Keratinocyte (primary cell): Measurements from ENCODE around the gene C1QTNF3. TPM values are rescaled to one million over a fixed set of nuclear protein-coding genes. Genes with fewer than 3 reads are reported as not detected.

Source experiments
- DNase-seq: peaks from one replicate; pipeline ENCODE4 v3.0.0-alpha.2; 2011; ENCODE audit warnings: low read depth, missing footprints, low spot score
- FAIRE-seq: peaks from 2 replicates; lab custom pipeline; 2011; peaks lifted over from hg19 to GRCh38; lab: Jason Lieb, UNC
- H2AFZ ChIP-seq: 2 replicates; pipeline ENCODE4 v1.6.0; 2012; ENCODE audit warnings: low read length, control low read depth, inconsistent platforms; ENCODE audit not compliant: control insufficient read depth
- H3K27ac ChIP-seq: 2 replicates; pipeline ENCODE4 v1.5.1; 2011; ENCODE audit warnings: low read length; ENCODE audit not compliant: control insufficient read depth, insufficient read depth
- H3K27me3 ChIP-seq: 3 replicates; pipeline ENCODE4 v1.6.0; 2011; ENCODE audit warnings: low read length; ENCODE audit not compliant: control insufficient read depth, insufficient read depth; ENCODE audit errors: extremely low read depth
- H3K36me3 ChIP-seq, 2 experiments: 2 replicates in 1 of 2; 3 replicates in 1 of 2; pipeline ENCODE4 v1.5.1; 2011; ENCODE audit warnings: low read length in 2 of 2, mild to moderate bottlenecking in 1 of 2; ENCODE audit not compliant: control insufficient read depth in 2 of 2, insufficient read depth in 2 of 2; ENCODE audit errors: extremely low read depth in 1 of 2
- H3K4me1 ChIP-seq: 3 replicates; pipeline ENCODE4 v1.5.1; 2011; ENCODE audit warnings: low read length; ENCODE audit not compliant: control insufficient read depth, insufficient read depth; ENCODE audit errors: extremely low read depth
- H3K4me2 ChIP-seq: 3 replicates; pipeline ENCODE4 v1.6.0; 2011; ENCODE audit warnings: low read depth, low read length; ENCODE audit not compliant: control insufficient read depth, insufficient read depth; ENCODE audit errors: extremely low read depth
- H3K4me3 ChIP-seq, 3 experiments: fragments of 200-600 bp in 1 of 3; sonication (generic) in 1 of 3; 2 replicates in 2 of 3; 3 replicates in 1 of 3; pipeline ENCODE4 v1.5.1; 2011 to 2016; ENCODE audit warnings: low read length in 3 of 3, mild to moderate bottlenecking in 3 of 3, control low read depth in 2 of 3, inconsistent platforms in 1 of 3, low read depth in 1 of 3, mixed read lengths in 1 of 3, mixed run types in 1 of 3, moderate library complexity in 1 of 3; ENCODE audit not compliant: control insufficient read depth in 2 of 3, insufficient read depth in 2 of 3; ENCODE audit errors: extremely low read depth in 1 of 3
- H3K79me2 ChIP-seq: 2 replicates; pipeline ENCODE4 v1.6.0; 2012; ENCODE audit warnings: low read length; ENCODE audit not compliant: control insufficient read depth, insufficient read depth
- H3K9ac ChIP-seq: 3 replicates; pipeline ENCODE4 v1.6.0; 2011; ENCODE audit warnings: low read length; ENCODE audit not compliant: control insufficient read depth, insufficient read depth; ENCODE audit errors: extremely low read depth
- H3K9me1 ChIP-seq: 3 replicates; pipeline ENCODE4 v1.6.0; 2011; ENCODE audit warnings: low read length; ENCODE audit not compliant: control insufficient read depth, insufficient read depth; ENCODE audit errors: extremely low read depth
- H3K9me3 ChIP-seq: 2 replicates; pipeline ENCODE4 v1.5.1; 2012; ENCODE audit warnings: low read depth, low read length; ENCODE audit not compliant: control insufficient read depth
- H4K20me1 ChIP-seq: 3 replicates; pipeline ENCODE4 v1.6.0; 2011; ENCODE audit warnings: low read length; ENCODE audit not compliant: control insufficient read depth, insufficient read depth; ENCODE audit errors: extremely low read depth
- CTCF ChIP-seq, 3 experiments: IDR thresholded peaks in 1 of 3; conservative IDR thresholded peaks in 1 of 3; optimal IDR thresholded peaks in 1 of 3; 2 replicates in 2 of 3; 3 replicates in 1 of 3; pipeline versions ENCODE3 to v1.5.1; 2011; ENCODE audit warnings: low read length in 3 of 3, mild to moderate bottlenecking in 3 of 3, moderate library complexity in 2 of 3, control low read depth in 1 of 3, inconsistent platforms in 1 of 3; ENCODE audit not compliant: insufficient read depth in 2 of 3; ENCODE audit errors: extremely low read depth in 1 of 3
- EZH2 ChIP-seq: IDR thresholded peaks from one replicate; pipeline ENCODE4 v1.6.1; 2012; ENCODE audit warnings: inconsistent platforms, mild to moderate bottlenecking, low read length, moderate library complexity
- dilution Hi-C: fragments of 300-500 bp; cut with MboI; formaldehyde crosslinking; loops from one replicate; pipeline ENCODE4 v1.7.0; 2020; ENCODE audit warnings: low sequenced_read_pairs; ENCODE audit not compliant: extremely low pct_ligation_motif_present
- polyA plus RNA-seq, 5 experiments: library from polyadenylated mRNA; depleted of rRNA in 3 of 5; stranded (reverse) in 3 of 5; stranded (forward) in 1 of 5; unstranded in 1 of 5; fragments of >200 nt; gene quantifications; 1 replicate in 1 of 5; 2 replicates in 3 of 5; 3 replicates in 1 of 5; pipeline versions ENCODE4 v1.2.1 to v1.2.3, GENCODE V29; 2011 to 2012; ENCODE audit warnings: missing spikeins in 2 of 5, low read depth in 1 of 5, low replicate concordance in 1 of 5

The C1QTNF3 gene
- polyA plus RNA-seq, 1 donor (not counting 4 experiments of a cell fraction or from before 2014, with no cell fraction given) = 1.0 TPM

GRCh38 chr5:34017254-34017653 lies 25.8 kb downstream of the C1QTNF3 start:
- DNase-seq (no peak), FAIRE-seq (no peak)
- no peaks in the 10 kb centered on the region for H3K27me3 ChIP-seq
- no peak overlapping the region for H3K4me2 ChIP-seq
- H3K9me1 ChIP-seq = no peaks in the 10 kb centered on the region
- no peak overlapping the region for H3K4me3 ChIP-seq
- dilution Hi-C loops = no loop called here
- H4K20me1 ChIP-seq = no peaks in the 10 kb centered on the region
- TF ChIP-seq CTCF (optimal IDR thresholded peaks at IDR 0.05 in 1 of 3, IDR thresholded peaks at IDR 0.05 in 1 of 3, conservative IDR thresholded peaks at IDR 0.05 in 1 of 3; ENCODE audit: extremely low read depth in 1 of 3, insufficient read depth in 2 of 3, low read length in 3 of 3) (no peak), EZH2 (no peak)
- no peaks in the 10 kb centered on the region for H3K36me3 ChIP-seq
- no peak overlapping the region for H3K27ac ChIP-seq
- H3K9ac ChIP-seq = no peak overlapping the region
- H3K4me1 ChIP-seq = peaks cover 8% of the 10 kb centered on the region
- H3K79me2 ChIP-seq = no peaks in the 10 kb centered on the region
- H3K9me3 ChIP-seq = no peaks in the 10 kb centered on the region
- H2AFZ ChIP-seq = no peak overlapping the region

GRCh38 chr5:34016750-34017149 lies 26.3 kb downstream of the C1QTNF3 start:
- dilution Hi-C loops = no loop called here
- Histone ChIP-seq H3K4me2 (no peak overlapping the region), H3K9me1 (no peaks in the 10 kb centered on the region), H3K79me2 (no peaks in the 10 kb centered on the region), H3K27me3 (no peaks in the 10 kb centered on the region), H3K9me3 (no peaks in the 10 kb centered on the region), H3K4me3 (no peak overlapping the region), H4K20me1 (no peaks in the 10 kb centered on the region), H3K36me3 (no peaks in the 10 kb centered on the region), H2AFZ (no peak overlapping the region), H3K4me1 (peaks cover 3% of the 10 kb centered on the region), H3K27ac (no peak overlapping the region), H3K9ac (no peak overlapping the region)
- no peak for FAIRE-seq
- TF ChIP-seq CTCF (optimal IDR thresholded peaks at IDR 0.05 in 1 of 3, IDR thresholded peaks at IDR 0.05 in 1 of 3, conservative IDR thresholded peaks at IDR 0.05 in 1 of 3; ENCODE audit: extremely low read depth in 1 of 3, insufficient read depth in 2 of 3, low read length in 3 of 3) (no peak), EZH2 (no peak)
- DNase-seq = no peak
